Small intestine (tissue), 7 donors: ENCODE data around the gene HMGN3. TPM values are rescaled to one million over a fixed set of nuclear protein-coding genes. Genes with fewer than 3 reads are reported as not detected.
"Not testable (repeated sequence)": the region's sequence is repeated elsewhere in the genome, so short reads cannot be mapped to it uniquely, and the experiment has no call there.

ENCODE experiments used
- DNase-seq, 2 donors: peaks; one replicate each; pipeline versions ENCODE4 v3.0.0 to v3.0.0-alpha.2; 2013
- FAIRE-seq: peaks from 2 replicates; lab custom pipeline; 2012; peaks lifted over from hg19 to GRCh38; lab: Jason Lieb, UNC
- H3K27ac ChIP-seq, 3 donors: one replicate each; pipeline ENCODE4 v1.5.1; 2013; ENCODE audit warnings: low read length in 2 of 3, mild to moderate bottlenecking in 2 of 3, control low read depth in 1 of 3, inconsistent platforms in 1 of 3, low read depth in 1 of 3, moderate library complexity in 1 of 3
- H3K27me3 ChIP-seq, 3 donors: one replicate each; pipeline ENCODE4 v1.6.1; 2013; ENCODE audit warnings: low read length in 3 of 3, inconsistent platforms in 1 of 3; ENCODE audit not compliant: control insufficient read depth in 3 of 3, insufficient read depth in 3 of 3
- H3K36me3 ChIP-seq, 3 donors: one replicate each; pipeline ENCODE4 v1.6.1; 2013; ENCODE audit warnings: low read length in 3 of 3, inconsistent platforms in 1 of 3, low read depth in 1 of 3, mild to moderate bottlenecking in 1 of 3, moderate library complexity in 1 of 3; ENCODE audit not compliant: control insufficient read depth in 3 of 3, insufficient read depth in 2 of 3
- H3K4me1 ChIP-seq, 3 donors: one replicate each; pipeline ENCODE4 v1.6.1; 2013; ENCODE audit warnings: low read length in 2 of 3, inconsistent platforms in 1 of 3, low read depth in 1 of 3, mild to moderate bottlenecking in 1 of 3, moderate library complexity in 1 of 3; ENCODE audit not compliant: control insufficient read depth in 3 of 3, insufficient read depth in 2 of 3
- H3K4me3 ChIP-seq, 3 donors: one replicate each; pipeline ENCODE4 v1.5.1; 2013; ENCODE audit warnings: low read length in 3 of 3, control low read depth in 1 of 3, inconsistent platforms in 1 of 3, low read depth in 1 of 3, mild to moderate bottlenecking in 1 of 3, moderate library complexity in 1 of 3
- H3K9me3 ChIP-seq, 2 donors: one replicate each; pipeline ENCODE4 v1.6.1; 2013; ENCODE audit warnings: low read depth in 1 of 2, low read length in 1 of 2; ENCODE audit not compliant: control insufficient read depth in 2 of 2, insufficient read depth in 1 of 2
- WGBS, 3 donors: extraction: QIAGEN DNeasy Blood & Tissue Kit; methylation state at CpG; one replicate each; pipeline ENCODE4 v1.1.7; 2013; 5-methylcytosine and 5-hydroxymethylcytosine counted together
- polyA plus RNA-seq, 4 donors: library from polyadenylated mRNA; stranded (reverse) in 3 of 4; unstranded in 1 of 4; fragments of 200-250 nt in 3 of 4; fragments of 120-200 nt in 1 of 4; gene quantifications; one replicate each; pipeline versions ENCODE4 v1.2.1 to v1.2.3, GENCODE V29; 2013
- donor health status: healthy with polysubstance abuse.
- donor health status: control.
- donor health status: control.
- donor health status: Bipolar disorder and iron deficiency.
- donor health status: healthy.

Gene HMGN3
- polyA plus RNA-seq, 4 donors, result 51.1 to 135 (median 90.2) TPM

- Histone ChIP-seq H3K4me3 (no peak overlapping the region), H3K36me3 (no peaks in the 10 kb centered on the region), H3K27ac (no peak overlapping the region), H3K9me3 (peaks cover 0 to 14% of the 10 kb centered on the region in 2 donors), H3K4me1 (no peaks in the 10 kb centered on the region), H3K27me3 (no peaks in the 10 kb centered on the region)
- 76 to 85% (median 77%) methylated on average over 5 of the region's 5 CpGs for WGBS, 3 donors
- DNase-seq (no peak), FAIRE-seq (no peak)
Observed at GRCh38 chr6:79261666-79262065, 27.2 kb upstream of the HMGN3 start.

- no peak for FAIRE-seq
- Histone ChIP-seq H3K4me3 (no peak overlapping the region), H3K27me3 (no peaks in the 10 kb centered on the region), H3K36me3 (no peaks in the 10 kb centered on the region), H3K4me1 (no peaks in the 10 kb centered on the region), H3K9me3 (peaks cover 0 to 18% of the 10 kb centered on the region in 2 donors), H3K27ac (no peak overlapping the region)
- 88 to 91% (median 89%) methylated on average over 2 of the region's 2 CpGs for WGBS, 3 donors
- no peak for DNase-seq
Observed at GRCh38 chr6:79260772-79261171, 26.3 kb upstream of the HMGN3 start.

GRCh38 chr6:79257381-79258205 lies 23.1 kb upstream of the HMGN3 start:
- no peaks in the 10 kb centered on the region for H3K4me1 ChIP-seq
- WGBS, 3 donors, result 69 to 83% (median 71%) methylated on average over 5 of the region's 5 CpGs
- H3K36me3 ChIP-seq, result no peaks in the 10 kb centered on the region
- H3K27me3 ChIP-seq, result no peaks in the 10 kb centered on the region
- DNase-seq (no peak), FAIRE-seq (no peak)
- peaks cover 0 to 18% of the 10 kb centered on the region in 2 donors for H3K9me3 ChIP-seq
- H3K4me3 ChIP-seq, result no peak overlapping the region
- no peak overlapping the region for H3K27ac ChIP-seq

GRCh38 chr6:79256770-79257169 lies 22.3 kb upstream of the HMGN3 start:
- H3K27ac ChIP-seq, H3K4me3 ChIP-seq, FAIRE-seq, H3K36me3 ChIP-seq, DNase-seq, H3K4me1 ChIP-seq, H3K27me3 ChIP-seq: not testable (repeated sequence)
- 78 to 83% (median 78%) methylated on average over 10 of the region's 10 CpGs for WGBS, 3 donors
- H3K9me3 ChIP-seq, result peaks cover 0 to 18% of the 10 kb centered on the region in 2 donors

GRCh38 chr6:79255086-79255485 lies 20.6 kb upstream of the HMGN3 start:
- H3K9me3 ChIP-seq, result peaks cover 0 to 12% of the 10 kb centered on the region in 2 donors
- FAIRE-seq, H3K4me1 ChIP-seq, H3K27me3 ChIP-seq, H3K27ac ChIP-seq, H3K4me3 ChIP-seq, DNase-seq, H3K36me3 ChIP-seq: not testable (repeated sequence)
- WGBS, 3 donors, result 83 to 95% (median 89%) methylated on average over 3 of the region's 3 CpGs

GRCh38 chr6:79250559-79250958 lies 16.1 kb upstream of the HMGN3 start:
- DNase-seq (no peak), FAIRE-seq (no peak)
- Histone ChIP-seq H3K9me3 (peaks cover 0 to 6% of the 10 kb centered on the region in 2 donors), H3K27ac (no peak overlapping the region), H3K27me3 (no peaks in the 10 kb centered on the region), H3K4me1 (no peaks in the 10 kb centered on the region), H3K36me3 (no peaks in the 10 kb centered on the region), H3K4me3 (no peak overlapping the region)
- WGBS, 3 donors, result 83 to 90% (median 86%) methylated on average over 2 of the region's 2 CpGs

DNA sequence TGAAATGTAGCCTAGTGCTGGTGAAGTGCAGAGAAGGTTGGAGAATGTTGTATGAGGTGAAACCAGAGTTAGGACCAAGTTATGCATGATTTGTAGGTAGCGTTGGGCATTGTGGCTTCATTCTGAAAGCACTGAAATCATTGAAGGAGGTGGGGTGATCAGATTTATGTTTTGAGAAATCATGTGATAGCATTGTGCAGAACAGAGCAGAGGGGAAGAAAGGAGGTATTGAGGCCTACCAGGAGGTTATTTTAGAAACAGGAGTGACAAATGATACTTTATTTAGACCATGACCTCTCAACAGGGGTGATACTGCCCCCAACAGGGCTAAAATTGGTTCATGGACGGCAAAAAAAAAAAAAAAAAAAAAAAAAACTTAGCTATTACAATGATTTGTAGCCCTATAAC lies 15.6 kb upstream of the HMGN3 start:
- DNase-seq, result no peak
- H3K9me3 ChIP-seq, result peaks cover 0 to 6% of the 10 kb centered on the region in 2 donors
- FAIRE-seq, result no peak
- 65 to 75% (median 66%) methylated on average over 2 of the region's 2 CpGs for WGBS, 3 donors
- H3K4me1 ChIP-seq, result no peaks in the 10 kb centered on the region
- H3K36me3 ChIP-seq, result no peaks in the 10 kb centered on the region
- H3K27ac ChIP-seq, result no peak overlapping the region
- no peak overlapping the region for H3K4me3 ChIP-seq
- H3K27me3 ChIP-seq, result no peaks in the 10 kb centered on the region

GRCh38 chr6:79249136-79249535 lies 14.7 kb upstream of the HMGN3 start:
- WGBS, 3 donors, result 80 to 92% (median 90%) methylated on average over 2 of the region's 2 CpGs
- Histone ChIP-seq H3K4me1 (no peaks in the 10 kb centered on the region), H3K36me3 (no peaks in the 10 kb centered on the region), H3K27ac (no peak overlapping the region), H3K27me3 (no peaks in the 10 kb centered on the region), H3K9me3 (peaks cover 0 to 6% of the 10 kb centered on the region in 2 donors), H3K4me3 (no peak overlapping the region)
- DNase-seq (no peak), FAIRE-seq (no peak)
